Measurements from ENCODE around the gene UFD1. TPM values are rescaled to one million over a fixed set of nuclear protein-coding genes. Genes with fewer than 3 reads are reported as not detected.

UFD1 gene
- polyA plus RNA-seq, 12 donors: 19.7 to 55.0 (median 43.7) TPM; not detected in 1

DNA sequence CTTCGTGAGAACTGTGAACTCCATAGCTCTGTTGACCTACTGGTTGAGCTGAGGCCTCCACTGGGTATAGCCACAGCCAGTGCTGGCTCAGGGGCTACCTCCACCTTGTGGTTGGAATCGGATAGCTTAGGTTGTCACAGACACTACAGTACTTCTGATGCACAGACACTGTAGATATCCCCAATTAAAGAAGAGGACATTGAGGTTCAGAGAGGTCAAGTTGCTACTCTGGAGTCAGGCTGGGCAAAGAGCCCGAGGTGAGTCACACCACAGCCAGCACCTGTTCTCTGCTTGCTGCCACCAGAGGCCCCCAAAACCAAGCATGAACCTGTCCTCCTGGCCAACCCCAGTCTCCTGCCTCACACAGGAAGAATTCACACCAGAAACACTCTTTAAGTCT lies 5.4 kb downstream of the UFD1 start:
- DNase-seq: no peak

DNA sequence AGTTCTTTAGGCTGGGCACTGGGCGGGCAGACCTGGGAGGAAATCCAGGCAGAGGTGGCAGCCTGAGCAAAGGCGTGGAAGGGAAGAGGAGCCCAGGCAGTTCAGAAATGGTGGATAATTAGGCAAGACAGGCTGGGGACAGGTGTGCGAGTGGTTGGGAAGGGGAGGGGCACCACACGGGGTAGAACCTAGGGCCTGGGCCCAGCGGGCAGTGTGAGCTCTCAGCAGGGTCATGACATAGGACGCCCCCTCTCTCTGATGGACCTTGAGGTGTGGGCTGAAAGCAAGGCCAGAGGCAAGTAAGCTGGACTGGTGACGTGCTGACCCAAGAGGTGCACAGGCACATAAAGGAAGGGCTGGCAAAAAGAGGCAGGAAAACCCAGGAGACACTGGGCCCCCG lies 6.8 kb downstream of the UFD1 start:
- no peak for DNase-seq

DNA sequence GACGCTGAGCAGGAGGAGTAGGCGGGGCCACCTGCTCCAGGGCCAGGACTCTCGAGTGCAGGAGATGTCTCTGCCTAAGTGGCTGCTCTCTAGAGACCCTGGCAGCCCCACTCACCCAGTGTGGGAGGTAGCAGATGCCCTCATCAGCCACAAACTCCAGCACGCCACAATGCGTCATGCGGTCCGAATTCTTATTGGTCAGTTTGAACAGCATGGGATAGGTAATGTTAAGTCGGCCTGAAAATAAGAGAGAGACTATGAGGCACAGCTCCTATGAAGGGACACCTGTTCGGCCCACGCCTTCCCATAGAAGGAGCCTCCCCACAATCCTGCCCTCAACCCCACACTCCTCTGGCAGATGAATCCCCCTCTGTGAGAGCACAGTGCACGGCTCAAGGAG lies 7.4 kb downstream of the UFD1 start:
- DNase-seq: no peak

DNA sequence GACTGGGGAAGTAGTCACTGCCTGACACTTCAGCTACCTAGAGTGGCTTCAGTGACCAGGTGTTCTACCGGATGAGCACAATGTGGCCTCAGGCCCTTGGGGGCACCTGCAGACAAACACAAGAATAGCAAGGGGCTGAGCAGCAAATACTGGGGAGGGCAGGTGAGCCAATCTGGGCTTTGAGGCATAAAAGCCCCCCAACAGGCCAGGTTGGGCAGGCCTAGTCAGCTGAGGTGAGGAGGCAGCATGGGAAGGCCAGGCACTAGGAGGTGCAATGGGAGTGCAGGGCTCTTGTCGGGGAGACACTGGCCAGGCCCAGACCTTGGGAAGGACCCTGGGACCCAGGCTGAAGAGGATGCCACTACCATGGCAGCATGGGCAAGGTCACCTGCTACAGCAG lies 9.0 kb downstream of the UFD1 start:
- DNase-seq: no peak

DNA sequence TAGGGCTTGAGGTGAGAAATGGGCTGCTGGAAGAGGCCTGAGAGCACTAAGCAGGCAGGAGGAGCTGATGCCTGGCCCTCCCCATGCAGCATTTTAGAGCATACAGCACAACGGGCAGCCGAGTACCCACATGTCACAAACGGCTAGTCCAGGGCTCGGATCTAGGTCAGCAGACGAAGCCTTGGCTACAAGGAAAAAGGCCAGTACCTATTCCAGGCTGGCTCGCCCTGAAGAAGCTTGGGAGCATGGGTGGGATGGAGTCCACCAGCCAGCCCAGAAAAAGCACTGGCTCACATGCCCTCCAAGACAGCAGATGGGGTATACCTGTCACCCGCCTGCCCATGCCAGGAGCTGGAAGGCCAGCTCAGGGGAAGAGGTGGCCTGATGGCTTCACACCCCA lies 9.6 kb downstream of the UFD1 start:
- DNase-seq: no peak

DNA sequence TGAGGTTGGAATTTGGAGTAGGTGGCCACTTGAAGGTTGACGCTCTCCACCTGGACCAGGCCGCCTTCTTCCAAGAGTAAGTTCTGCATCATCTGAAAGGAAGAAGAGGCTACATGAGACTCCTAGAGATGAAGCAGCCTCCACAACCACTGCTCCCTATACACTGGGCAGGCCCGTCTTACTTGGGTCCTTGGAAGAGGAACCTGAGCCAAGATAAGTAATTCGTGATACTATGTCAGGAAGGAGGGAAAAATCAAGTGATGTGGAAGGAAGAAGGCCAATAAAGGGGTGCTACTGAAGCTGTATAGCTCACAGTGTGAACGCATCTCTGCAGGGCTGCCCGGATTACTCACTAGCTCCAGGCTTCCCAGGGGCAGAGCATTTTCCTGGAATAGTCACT lies 11.1 kb downstream of the UFD1 start:
- DNase-seq: no peak

DNA sequence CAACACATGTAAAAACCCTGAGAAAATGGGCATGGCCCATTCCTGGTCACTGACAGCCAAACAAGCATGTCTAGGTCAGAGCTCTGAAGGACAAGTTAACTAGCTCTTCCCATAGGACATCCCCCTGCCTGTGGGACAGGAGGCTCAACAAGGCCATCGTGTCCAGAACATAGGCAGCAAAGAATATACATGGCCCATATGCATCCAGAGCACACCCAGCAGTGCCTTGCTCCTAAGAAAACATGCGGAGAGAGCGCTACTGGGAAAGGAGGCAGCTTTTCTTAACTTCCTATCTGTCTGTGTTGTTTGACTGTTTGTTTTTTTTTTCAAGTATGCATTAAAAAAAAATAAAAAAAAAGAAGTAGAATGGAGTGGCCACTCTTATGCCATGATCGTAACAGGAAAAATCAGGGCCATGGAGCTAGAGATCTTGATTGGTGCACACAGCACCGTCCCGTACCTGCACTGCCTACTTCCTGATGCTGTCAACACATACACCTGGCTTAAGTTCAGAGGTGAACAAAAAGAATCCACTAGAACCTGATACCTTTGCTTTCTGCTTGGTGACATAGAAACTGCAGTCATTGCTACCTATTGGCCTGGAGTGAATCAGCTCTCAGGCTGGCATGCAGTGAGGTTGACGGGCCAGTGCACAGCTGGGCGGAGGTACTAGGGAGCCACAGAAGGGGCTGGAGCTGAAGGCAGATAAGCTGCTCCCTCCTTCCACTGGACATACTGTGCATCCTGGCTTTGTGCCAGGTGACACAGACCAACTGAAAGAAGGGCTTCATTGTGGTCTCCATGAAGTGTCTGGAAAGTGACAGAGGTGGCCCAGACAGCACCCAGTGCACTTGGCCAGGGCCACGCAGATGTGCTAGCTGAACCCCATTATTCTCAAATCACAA lies 11.9 kb downstream of the UFD1 start:
- DNase-seq: no peak

DNA sequence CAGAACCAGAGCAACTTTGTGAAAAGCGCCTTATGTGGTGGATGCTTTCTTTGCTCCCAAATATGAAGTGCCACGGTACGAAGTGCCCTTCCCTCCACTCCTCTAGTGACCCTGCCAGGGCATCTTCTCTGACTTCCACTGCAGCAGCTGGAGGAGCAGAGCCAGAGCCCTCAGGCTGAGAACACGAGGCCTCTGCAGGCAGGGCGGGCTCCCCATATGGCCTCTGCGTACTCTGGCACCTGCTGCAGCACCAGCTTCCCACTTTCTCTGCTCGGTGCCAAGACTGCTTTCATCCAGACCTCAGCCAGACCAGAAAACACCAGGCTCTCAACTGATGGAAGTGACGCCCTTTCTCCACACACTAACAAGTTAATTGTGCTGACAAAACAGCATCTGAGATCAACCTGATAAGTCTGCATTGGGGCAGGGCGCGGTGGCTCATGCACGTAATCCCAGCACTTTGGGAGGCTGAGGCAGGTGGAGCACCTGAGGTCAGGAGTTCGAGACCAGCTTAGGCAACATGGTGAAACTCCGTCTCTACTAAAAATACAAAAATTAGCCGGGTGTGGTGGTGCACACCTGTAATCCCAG lies 12.8 kb downstream of the UFD1 start:
- no peak for DNase-seq

DNA sequence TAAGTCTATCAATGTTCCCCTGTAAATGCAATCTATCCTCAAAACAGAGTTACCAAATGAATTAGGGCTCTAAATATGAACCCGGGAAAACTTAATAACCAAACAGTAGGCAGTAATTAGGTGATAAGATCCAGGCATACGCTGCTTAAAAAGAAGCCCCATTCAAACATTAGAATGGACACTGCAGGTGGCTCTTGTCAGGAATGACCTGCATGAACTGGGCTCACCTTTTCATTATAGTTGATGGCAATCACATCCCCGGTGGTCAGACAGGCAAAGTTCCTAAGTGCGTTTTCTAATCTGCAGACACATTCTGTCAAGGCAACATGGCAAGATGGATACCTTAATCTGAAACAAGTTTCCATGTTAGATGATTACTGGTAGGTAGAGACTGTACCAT lies 14.0 kb downstream of the UFD1 start:
- no peak for DNase-seq

DNA sequence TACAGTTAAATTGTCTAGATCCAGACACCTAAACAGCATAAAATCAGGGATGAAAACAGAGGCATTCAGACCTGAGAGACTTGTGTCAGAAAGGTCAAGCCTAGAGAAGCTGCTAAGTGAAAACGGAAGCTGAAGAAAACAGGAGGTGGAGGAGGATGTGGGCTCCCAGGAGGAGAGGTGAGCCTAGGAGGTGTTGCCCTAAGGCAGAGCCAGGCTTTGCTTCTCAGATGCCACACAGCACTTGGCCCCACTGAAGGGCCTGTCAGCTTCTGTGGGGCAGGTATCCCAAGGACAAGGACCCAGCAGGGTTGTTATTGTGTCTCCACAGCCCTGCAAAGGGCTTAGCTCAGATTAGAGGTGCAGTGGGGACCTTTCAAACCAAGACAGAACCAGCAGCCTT lies 14.4 kb downstream of the UFD1 start:
- no peak for DNase-seq

DNA sequence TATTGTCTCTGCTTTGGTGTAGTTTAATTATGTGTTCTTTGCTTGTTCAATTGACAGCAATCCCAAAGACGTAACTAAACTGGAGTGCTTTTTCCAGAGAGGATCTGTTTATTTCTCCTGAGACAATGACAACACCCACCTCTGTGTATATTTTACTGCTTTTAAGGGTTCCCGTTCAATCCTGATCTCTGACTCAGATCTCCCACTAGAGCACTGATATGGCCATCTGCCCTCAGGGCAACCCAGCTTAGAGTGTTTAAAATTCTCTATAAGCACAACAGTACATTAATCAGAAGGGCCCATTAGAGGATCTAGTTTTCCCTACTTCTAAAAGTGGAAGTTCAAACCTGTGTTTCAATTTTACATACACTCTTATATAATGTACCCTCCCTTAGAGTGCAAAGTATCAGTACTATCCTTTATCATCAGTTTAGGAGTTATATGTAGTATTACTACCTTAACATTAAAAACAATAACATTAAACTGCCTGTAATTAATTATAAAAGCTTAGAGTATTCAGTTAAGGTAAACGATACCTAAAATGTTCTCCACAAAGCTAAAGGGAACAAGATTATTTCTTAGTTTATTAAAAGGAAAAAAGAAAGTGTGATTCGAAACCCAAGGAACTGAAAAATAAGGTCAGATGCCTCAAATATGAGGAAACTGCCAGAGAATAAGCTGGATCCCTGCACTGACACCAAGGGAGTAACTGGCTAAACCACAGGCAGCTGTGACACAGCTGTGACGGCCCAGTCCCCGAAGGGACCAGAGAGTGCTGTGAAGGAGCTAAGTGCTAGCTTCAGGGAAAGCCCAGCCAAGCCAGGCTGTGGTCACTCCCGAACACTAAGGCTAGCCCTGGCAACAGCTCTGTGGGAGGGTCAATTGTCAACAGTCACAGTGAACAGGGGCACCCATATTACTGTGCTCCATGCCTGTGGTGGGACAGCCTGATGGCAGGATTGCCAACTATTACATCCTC lies 15.2 kb downstream of the UFD1 start:
- DNase-seq: no peak

DNA sequence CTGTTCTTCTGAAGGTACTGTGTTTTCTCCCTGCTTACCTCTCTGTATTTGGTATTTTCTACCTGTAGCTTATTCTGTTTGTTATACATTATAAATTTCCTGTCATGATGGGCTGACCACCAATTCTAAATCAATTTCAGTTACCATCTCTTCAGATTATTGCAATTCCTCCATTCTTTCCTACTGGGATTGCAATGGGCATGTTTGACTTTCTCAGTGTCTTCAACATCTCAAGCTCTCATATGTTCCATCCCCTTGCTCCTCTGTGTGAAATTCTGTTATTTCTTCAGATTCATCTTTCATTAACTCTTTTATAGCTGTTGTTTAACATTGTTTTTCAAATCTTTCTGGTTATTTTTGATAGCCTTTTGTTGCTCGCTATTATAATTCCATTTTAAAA lies 16.0 kb downstream of the UFD1 start:
- no peak for DNase-seq

DNA sequence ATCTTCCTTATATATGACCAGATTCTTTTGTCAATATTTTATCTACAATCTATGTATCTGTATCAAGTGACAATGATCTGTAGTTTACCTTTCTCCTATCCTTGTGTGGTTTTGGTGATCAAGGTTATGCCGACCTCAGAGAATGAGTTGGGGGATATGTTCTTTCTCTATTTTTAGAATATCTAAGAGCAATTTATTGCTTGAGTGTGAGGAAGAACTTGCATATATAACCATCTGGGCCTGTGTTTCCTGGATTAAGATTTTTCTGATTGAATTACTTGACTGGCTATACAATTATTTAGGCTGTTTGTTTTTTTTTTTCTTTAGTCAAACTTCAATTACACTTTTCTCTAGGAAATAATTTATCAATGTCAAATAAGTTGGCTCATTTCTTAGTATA lies 17.5 kb downstream of the UFD1 start:
- no peak for DNase-seq

DNA sequence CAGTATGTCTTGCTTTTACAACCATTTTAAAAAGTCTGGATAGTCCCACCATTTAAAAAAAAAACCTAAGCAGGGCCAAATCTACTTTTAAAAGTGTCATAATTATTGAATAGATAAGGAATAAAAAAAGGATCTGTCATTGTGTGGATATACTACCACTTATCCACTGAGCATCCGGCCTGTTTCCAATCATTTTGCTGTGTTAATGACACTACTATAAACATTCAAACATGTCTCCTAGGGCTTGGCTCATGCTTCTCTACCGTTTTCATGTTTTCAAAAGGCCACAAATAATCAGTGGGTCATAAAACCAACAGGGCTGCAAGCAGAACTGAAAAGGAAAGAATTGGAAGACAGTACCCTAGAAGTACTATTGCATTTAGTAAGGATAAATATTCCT lies 19.0 kb downstream of the UFD1 start:
- no peak for DNase-seq

DNA sequence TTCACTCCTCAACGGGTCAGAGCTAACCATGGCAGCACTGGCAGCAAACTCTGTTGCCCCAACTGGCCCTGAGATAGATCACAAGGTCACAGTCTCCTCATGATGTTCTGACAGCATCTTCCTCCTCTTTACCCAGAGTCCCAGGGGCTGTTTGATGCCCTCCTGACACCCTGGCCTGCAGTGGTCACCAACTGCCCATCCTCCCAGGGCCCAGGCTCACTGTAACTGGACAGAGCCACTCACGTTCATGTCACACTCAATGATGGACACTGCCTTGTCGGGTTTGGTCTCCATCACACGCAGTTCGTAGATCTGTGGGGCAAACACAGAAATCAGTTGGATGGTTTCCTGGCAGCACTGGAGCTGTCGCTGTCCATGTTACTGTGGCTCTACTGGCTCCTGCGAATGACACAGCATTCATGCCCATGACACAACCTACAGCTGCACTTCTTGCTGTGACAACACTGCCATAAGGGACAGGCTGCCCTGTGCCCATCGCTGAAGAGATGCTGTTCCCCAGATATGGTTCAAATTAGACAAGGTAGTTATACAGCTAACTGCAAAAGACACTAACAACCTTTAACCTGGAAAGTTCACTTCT lies 21.1 kb downstream of the UFD1 start:
- no peak for DNase-seq

DNA sequence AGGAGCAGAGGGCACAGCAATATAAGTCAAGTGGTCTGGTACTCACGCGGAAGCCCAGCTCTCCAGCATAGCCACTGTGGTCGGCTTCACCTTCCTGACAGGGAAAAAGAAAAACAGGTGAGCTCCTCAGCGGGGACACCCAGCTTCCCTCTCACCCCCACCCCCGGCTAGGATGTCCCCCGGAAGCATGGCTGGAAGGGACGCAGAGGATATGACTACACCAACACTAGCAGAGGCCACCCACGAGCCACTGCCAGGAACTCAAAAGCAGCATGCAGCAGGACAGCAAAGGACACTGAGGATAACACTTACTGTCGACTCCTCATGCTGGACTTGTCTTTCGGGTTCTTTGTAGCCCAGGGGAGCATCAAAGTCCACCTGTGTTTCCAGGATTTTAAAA lies 22.5 kb downstream of the UFD1 start:
- no peak for DNase-seq

DNA sequence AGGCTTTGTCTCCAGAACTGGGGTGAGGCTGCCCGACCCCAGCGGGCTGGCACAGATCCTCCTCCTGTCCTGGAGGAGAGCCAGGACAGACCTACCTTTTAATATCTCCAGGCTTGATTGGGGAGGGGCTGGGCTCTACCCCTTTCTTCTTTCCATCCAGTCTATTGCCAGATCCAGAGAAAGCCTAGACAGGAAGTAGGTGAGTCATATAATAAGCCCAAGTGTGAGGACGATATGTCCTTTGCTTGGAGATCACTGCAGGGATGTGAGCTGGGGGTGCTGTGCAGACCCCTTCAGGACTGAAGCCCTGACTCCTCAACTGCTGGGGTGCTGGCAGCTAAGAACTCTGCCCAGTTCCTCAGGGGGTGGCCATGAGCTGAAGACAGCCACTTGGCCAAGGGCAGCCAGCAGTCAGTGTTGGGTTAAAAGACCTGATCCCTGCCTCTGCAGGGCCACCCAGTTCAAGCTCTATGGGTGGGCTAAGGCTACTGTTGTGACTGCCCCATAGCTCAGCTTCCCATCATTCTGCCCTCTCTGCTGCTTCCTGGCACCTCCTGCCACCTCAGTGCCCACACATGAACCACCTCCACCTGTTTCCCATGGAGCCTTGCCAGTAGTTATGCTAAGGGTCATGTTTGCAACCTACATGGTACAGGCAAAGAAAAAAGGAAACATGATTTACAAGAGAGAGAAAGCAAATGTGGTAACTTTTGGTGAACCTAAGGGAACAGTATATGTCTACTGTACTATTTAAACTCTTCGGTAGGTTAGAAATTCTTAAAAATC lies 23.2 kb downstream of the UFD1 start:
- no peak for DNase-seq

DNA sequence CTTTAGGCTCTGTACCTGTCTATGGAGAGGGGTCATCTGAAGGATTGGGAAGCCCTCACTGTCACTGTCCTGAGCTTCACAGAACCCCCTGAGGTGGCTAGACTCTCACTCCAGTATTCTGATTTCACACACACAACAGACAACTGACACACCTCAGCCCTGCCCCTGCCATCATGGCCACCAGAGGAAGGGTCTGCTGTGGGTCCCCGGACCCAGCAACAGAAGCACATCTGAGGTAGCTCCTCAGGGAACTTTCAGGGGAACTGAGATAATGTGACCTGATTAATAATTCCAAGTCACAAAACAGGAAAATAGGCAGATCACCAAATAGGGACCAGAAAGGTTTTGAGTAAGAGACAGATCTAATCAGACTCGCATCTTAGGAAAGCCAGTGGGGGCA lies 24.0 kb downstream of the UFD1 start:
- no peak for DNase-seq

DNA sequence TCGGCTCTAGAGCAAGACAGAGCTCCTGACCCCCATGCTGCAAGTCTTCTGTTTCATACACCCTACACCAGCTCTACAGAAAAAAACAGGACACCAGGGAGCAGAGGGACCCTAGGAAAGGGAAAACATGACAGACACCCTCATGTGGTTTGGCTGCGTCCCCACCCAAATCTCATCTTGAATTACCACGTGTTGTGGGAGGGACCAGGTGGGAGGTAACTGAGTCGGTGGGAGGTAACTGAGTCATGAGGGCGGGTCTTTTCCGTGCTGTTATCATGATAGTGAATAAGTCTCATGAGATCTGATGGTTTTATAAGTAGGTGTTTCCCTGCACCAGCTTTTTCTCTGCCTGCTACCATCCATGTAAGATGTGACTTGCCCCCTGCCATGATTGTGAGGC lies 24.8 kb downstream of the UFD1 start:
- DNase-seq: no peak

DNA sequence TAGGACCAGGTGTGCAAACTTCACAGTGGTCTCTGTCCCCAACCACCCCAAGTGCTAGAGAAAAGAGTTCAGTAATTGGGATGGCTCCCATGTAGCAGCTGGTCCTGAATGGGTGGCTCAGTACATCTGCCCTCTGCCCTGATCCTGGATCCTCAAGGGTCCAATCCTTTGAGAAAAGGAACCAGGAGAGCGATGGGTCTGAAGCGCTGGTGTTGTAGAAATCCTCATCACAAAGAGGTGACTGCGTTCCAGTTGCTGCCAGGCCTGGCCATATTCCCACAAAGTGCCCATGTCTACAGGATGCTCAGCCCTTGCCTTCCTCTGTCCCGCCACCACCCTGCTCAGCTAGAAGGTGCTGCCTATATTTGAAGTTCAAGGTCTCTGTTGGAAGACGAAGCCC lies 25.3 kb downstream of the UFD1 start:
- DNase-seq: no peak

DNA sequence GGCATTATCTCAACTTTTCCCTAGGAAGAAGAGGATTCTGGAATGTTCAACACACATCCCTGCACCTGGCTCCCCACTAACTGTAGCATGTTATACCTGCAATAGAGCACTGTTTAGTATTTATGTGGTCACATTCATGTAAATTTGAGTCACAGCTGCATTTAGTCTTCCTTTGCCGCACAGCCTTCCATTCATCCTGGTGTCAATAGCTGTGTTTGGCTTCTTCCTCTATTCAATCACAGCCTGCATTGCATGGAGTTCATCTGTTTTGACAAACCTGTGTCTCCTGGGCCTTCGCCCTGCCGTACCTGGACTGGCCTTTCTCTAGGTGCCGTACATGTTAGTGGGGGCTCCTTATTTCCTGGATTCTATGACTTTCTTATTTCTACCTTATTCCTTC lies 27.4 kb downstream of the UFD1 start:
- DNase-seq: no peak

All from muscle of arm (tissue), 12 donors.